ENCODE results near the gene PGBD1. TPM values are rescaled to one million over a fixed set of nuclear protein-coding genes. Genes with fewer than 3 reads are reported as not detected.
"Not testable (repeated sequence)": the region's sequence is repeated elsewhere in the genome, so short reads cannot be mapped to it uniquely, and the experiment has no call there.

The PGBD1 gene
- total RNA-seq, 4 donors from 2014 or later, result 1.4 to 5.4 (median 4.1) TPM

DNA sequence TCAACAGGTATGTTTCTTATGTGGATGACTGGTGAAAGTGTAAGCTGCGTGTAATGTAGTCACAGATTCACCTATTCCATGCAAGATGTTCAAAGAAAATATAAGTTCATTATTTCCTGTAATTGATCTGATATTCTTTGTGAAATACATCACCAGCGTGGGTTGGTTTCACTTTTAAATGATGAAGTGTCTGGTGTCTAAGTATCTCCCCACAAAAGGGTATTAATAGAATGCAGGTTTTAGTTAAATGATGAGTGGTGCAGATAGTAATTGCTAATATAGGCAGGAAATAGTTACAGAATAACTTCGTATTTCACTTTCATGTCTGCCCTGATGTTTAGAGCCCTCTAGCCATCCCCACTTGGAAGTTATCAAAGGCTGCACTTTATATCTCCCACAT, 22.2 kb downstream of the PGBD1 start:
- H3K36me3 ChIP-seq, result no peaks in the 10 kb centered on the region
- intact Hi-C loops (cut with DNase I), result no loop called here
- 90 to 92% methylated on average over 3 of the region's 3 CpGs for WGBS, 2 donors
- H3K27me3 ChIP-seq, result no peaks in the 10 kb centered on the region
- H3K9me3 ChIP-seq, result no peaks in the 10 kb centered on the region
- H3K4me3 ChIP-seq (replicated peaks in 1 of 3), result no peak overlapping the region
- no peak overlapping the region for H3K27ac ChIP-seq
- H3K4me1 ChIP-seq, result no peaks in the 10 kb centered on the region
- no peak for DNase-seq
- TF ChIP-seq POLR2A (IDR thresholded peaks at IDR 0.05), result no peak
- TF ChIP-seq, protein P1, sequence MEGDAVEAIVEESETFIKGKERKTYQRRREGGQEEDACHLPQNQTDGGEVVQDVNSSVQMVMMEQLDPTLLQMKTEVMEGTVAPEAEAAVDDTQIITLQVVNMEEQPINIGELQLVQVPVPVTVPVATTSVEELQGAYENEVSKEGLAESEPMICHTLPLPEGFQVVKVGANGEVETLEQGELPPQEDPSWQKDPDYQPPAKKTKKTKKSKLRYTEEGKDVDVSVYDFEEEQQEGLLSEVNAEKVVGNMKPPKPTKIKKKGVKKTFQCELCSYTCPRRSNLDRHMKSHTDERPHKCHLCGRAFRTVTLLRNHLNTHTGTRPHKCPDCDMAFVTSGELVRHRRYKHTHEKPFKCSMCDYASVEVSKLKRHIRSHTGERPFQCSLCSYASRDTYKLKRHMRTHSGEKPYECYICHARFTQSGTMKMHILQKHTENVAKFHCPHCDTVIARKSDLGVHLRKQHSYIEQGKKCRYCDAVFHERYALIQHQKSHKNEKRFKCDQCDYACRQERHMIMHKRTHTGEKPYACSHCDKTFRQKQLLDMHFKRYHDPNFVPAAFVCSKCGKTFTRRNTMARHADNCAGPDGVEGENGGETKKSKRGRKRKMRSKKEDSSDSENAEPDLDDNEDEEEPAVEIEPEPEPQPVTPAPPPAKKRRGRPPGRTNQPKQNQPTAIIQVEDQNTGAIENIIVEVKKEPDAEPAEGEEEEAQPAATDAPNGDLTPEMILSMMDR (IDR thresholded peaks at IDR 0.05), result no peak

- H3K27ac ChIP-seq; H3K27me3 ChIP-seq; H3K36me3 ChIP-seq; H3K9me3 ChIP-seq; H3K4me1 ChIP-seq; DNase-seq; H3K4me3 ChIP-seq (replicated peaks in 1 of 3); intact Hi-C loops (cut with DNase I): not testable (repeated sequence)
These were observed 25.0 kb downstream of the PGBD1 start for GRCh38 chr6:28306363-28306762.

GRCh38 chr6:28311139-28311823, 29.9 kb downstream of the PGBD1 start:
- Histone ChIP-seq H3K4me3 (replicated peaks in 1 of 3) (no peak overlapping the region), H3K9me3 (no peaks in the 10 kb centered on the region), H3K36me3 (no peaks in the 10 kb centered on the region), H3K27me3 (no peaks in the 10 kb centered on the region), H3K27ac (no peak overlapping the region), H3K4me1 (no peaks in the 10 kb centered on the region)
- intact Hi-C loops (cut with DNase I), result no loop called here
- no peak for DNase-seq
- WGBS, 2 donors, result 89 to 91% methylated on average over 8 to 9 of the region's 9 CpGs
- TF ChIP-seq, protein P1 (IDR thresholded peaks at IDR 0.05), result no peak
- no peak for TF ChIP-seq POLR2A (IDR thresholded peaks at IDR 0.05)

- TF ChIP-seq POLR2A (IDR thresholded peaks at IDR 0.05), result no peak
- TF ChIP-seq, protein P1 (IDR thresholded peaks at IDR 0.05), result no peak
- Histone ChIP-seq H3K27me3 (no peaks in the 10 kb centered on the region), H3K4me3 (replicated peaks in 1 of 3) (no peak overlapping the region), H3K4me1 (no peaks in the 10 kb centered on the region), H3K9me3 (no peaks in the 10 kb centered on the region), H3K36me3 (no peaks in the 10 kb centered on the region), H3K27ac (no peak overlapping the region)
- WGBS, 2 donors, result 89 to 90% methylated on average over 23 of the region's 23 CpGs
- intact Hi-C loops (cut with DNase I), result no loop called here
- DNase-seq, result no peak
These were observed 31.6 kb downstream of the PGBD1 start for GRCh38 chr6:28312939-28313338.

DNA sequence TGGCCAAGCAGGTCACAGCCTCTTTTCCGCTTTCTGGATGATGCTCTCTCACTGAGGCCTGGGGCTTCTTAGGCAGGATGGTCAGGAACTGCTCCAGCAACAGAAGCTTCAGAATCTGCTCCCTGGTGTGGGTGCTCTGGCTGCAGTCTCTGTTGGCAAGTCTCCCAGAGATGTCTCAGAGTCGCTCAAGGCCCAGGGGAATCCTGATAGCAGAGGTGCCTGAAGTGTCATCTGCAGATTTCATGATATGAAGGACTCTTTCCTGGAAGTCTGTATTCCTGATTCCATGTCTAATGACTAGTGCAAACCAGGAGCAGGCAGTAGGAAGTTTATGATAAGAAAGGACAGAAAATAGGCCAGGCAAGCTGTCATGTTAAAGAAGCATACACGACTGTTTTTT, 34.3 kb downstream of the PGBD1 start:
- Histone ChIP-seq H3K27me3 (no peaks in the 10 kb centered on the region), H3K9me3 (no peaks in the 10 kb centered on the region), H3K36me3 (no peaks in the 10 kb centered on the region), H3K27ac (no peak overlapping the region), H3K4me3 (replicated peaks in 1 of 3) (no peak overlapping the region), H3K4me1 (no peaks in the 10 kb centered on the region)
- intact Hi-C loops (cut with DNase I), result no loop called here
- 69 to 87% methylated on average over 3 of the region's 3 CpGs for WGBS, 2 donors
- no peak for DNase-seq
- TF ChIP-seq, protein P1 (IDR thresholded peaks at IDR 0.05), result no peak
- TF ChIP-seq POLR2A (IDR thresholded peaks at IDR 0.05), result no peak

GRCh38 chr6:28317866-28318265, 36.5 kb downstream of the PGBD1 start:
- H3K9me3 ChIP-seq; intact Hi-C loops (cut with DNase I); H3K36me3 ChIP-seq; H3K27ac ChIP-seq; DNase-seq; H3K27me3 ChIP-seq; H3K4me3 ChIP-seq (replicated peaks in 1 of 3); H3K4me1 ChIP-seq: not testable (repeated sequence)
- WGBS, 2 donors, result 91 to 93% methylated on average over 8 of the region's 8 CpGs
